A549 treated with GW870086 at 1 μM for 4 hours (cell line): ENCODE measurements around the gene PRPF39. TPM values are rescaled to one million over a fixed set of nuclear protein-coding genes. Genes with fewer than 3 reads are reported as not detected.

Source experiments
- total RNA-seq: library from RNA; stranded (reverse); fragments of 200-300 nt; extraction: Qiagen RNA extraction; gene quantifications from 5 replicates; pipeline ENCODE4 v1.2.3, GENCODE V29; 2022; ENCODE audit warnings: low read depth

Gene PRPF39, protein sequence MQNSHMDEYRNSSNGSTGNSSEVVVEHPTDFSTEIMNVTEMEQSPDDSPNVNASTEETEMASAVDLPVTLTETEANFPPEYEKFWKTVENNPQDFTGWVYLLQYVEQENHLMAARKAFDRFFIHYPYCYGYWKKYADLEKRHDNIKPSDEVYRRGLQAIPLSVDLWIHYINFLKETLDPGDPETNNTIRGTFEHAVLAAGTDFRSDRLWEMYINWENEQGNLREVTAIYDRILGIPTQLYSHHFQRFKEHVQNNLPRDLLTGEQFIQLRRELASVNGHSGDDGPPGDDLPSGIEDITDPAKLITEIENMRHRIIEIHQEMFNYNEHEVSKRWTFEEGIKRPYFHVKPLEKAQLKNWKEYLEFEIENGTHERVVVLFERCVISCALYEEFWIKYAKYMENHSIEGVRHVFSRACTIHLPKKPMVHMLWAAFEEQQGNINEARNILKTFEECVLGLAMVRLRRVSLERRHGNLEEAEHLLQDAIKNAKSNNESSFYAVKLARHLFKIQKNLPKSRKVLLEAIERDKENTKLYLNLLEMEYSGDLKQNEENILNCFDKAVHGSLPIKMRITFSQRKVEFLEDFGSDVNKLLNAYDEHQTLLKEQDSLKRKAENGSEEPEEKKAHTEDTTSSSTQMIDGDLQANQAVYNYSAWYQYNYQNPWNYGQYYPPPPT
- total RNA-seq = 13.0 to 20.9 TPM (median 19.6 TPM) in 5 replicates

GRCh38 chr14:45083976-45084722, at the start of gene PRPF39:
PRPF39 (plus strand) TSS chr14:45084116; CDS start chr14:45095240, 11,124 bp downstream.

GRCh38 chr14:45134051-45134958, 50.4 kb downstream of the PRPF39 start, which contains the start of gene FKBP3:
FKBP3 (minus strand) TSS chr14:45134481; CDS start chr14:45134456, 25 bp downstream.

DNA sequence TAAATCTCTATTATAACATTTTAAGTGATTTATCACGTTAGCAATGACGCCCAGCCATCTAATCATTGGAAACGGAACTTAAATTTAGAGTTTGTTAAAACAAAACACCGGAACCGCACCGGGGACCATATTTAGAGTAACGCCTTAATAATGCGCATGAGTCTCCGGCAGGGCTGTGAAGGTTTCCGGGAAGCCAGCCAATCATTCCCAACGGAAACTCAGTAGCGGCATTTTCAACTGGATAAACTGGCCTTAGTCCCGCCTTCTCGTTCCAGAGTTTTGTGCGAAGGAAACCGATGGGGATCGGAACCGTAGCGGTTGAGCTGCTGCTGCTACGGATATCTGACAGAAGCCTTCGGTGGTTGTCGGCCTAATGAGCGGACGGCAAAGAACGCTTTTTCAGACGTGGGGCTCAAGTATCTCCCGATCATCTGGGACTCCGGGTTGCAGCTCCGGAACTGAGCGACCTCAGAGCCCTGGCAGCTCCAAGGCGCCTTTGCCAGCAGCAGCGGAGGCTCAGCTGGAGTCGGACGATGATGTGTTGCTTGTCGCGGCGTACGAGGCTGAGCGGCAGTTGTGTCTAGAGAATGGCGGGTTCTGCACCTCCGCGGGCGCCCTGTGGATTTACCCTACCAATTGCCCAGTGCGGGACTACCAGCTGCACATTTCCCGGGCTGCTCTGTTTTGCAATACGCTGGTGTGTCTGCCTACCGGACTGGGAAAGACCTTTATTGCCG, 51.9 kb downstream of the PRPF39 start, which contains the start of gene FANCM:
Gene FANCM (plus strand): TSS at position 272 of the 737 bp plus-strand sequence. CDS start 102 bp downstream, at position 374.

Other genes starting within 250 kb of the PRPF39 start
- gene KLHL28, start 122.2 kb upstream of the PRPF39 start, total RNA-seq = 5.8 to 8.4 TPM (median 6.5 TPM) in 5 replicates
- 7.7 to 9.9 TPM (median 8.1 TPM) in 5 replicates for gene TOGARAM1, start 121.9 kb upstream of the PRPF39 start, total RNA-seq
- 112 to 129 TPM (median 121 TPM) in 5 replicates for gene FKBP3, start 50.4 kb downstream of the PRPF39 start, total RNA-seq
- 4.6 to 7.0 TPM (median 5.8 TPM) in 5 replicates for gene FANCM, start 51.8 kb downstream of the PRPF39 start, total RNA-seq
- gene MIS18BP1, start 169.1 kb downstream of the PRPF39 start, total RNA-seq = 15.3 to 25.4 TPM (median 21.0 TPM) in 5 replicates